Fibroblast of lung (primary cell): ENCODE data around the gene CNN3. TPM values are rescaled to one million over a fixed set of nuclear protein-coding genes. Genes with fewer than 3 reads are reported as not detected.

ENCODE experiments used
- DNase-seq, 2 donors: peaks; one replicate each; pipeline versions ENCODE4 v3.0.0 to v3.0.0-alpha.2; 2010; ENCODE audit warnings: low read depth in 2 of 2
- H2AFZ ChIP-seq: 2 replicates; pipeline ENCODE4 v1.5.1; 2012; ENCODE audit warnings: low read length, control low read depth, inconsistent platforms
- H3K27ac ChIP-seq: 2 replicates; pipeline ENCODE4 v1.5.1; 2011; ENCODE audit warnings: low read length, control low read depth; ENCODE audit not compliant: insufficient read depth
- H3K27me3 ChIP-seq: 2 replicates; pipeline ENCODE4 v1.5.1; 2011; ENCODE audit warnings: mild to moderate bottlenecking, low read length; ENCODE audit not compliant: control insufficient read depth, insufficient read depth
- H3K36me3 ChIP-seq: 2 replicates; pipeline ENCODE4 v1.5.1; 2011; ENCODE audit warnings: low read length; ENCODE audit not compliant: control insufficient read depth, insufficient read depth
- H3K4me1 ChIP-seq: 2 replicates; pipeline ENCODE4 v1.5.1; 2011; ENCODE audit warnings: low read length; ENCODE audit not compliant: control insufficient read depth, insufficient read depth; ENCODE audit errors: extremely low read depth
- H3K4me2 ChIP-seq: 2 replicates; pipeline ENCODE4 v1.5.1; 2011; ENCODE audit warnings: low read length, control low read depth; ENCODE audit not compliant: insufficient read depth; ENCODE audit errors: extremely low read depth
- H3K4me3 ChIP-seq, 4 experiments: fragments of 200-600 bp in 1 of 4; sonication (generic) in 1 of 4; replicated peaks in 1 of 4; 2 replicates each; pipeline ENCODE4 v1.5.1; 2011 to 2016; ENCODE audit warnings: low read length in 4 of 4, low read depth in 3 of 4, mild to moderate bottlenecking in 3 of 4, control low read depth in 2 of 4, inconsistent platforms in 1 of 4, mixed read lengths in 1 of 4; ENCODE audit not compliant: insufficient read depth in 1 of 4; ENCODE audit errors: control extremely low read depth in 1 of 4
- H3K79me2 ChIP-seq: 2 replicates; pipeline ENCODE4 v1.5.1; 2012; ENCODE audit warnings: mild to moderate bottlenecking, low read length, inconsistent platforms; ENCODE audit not compliant: control insufficient read depth, insufficient read depth
- H3K9ac ChIP-seq: 2 replicates; pipeline ENCODE4 v1.5.1; 2011; ENCODE audit warnings: mild to moderate bottlenecking, low read length, control low read depth; ENCODE audit not compliant: insufficient read depth
- H3K9me3 ChIP-seq: 2 replicates; pipeline ENCODE4 v1.5.1; 2012; ENCODE audit warnings: low read depth, low read length; ENCODE audit not compliant: control insufficient read depth, insufficient read depth
- H4K20me1 ChIP-seq: 2 replicates; pipeline ENCODE4 v1.5.1; 2011; ENCODE audit warnings: low read length; ENCODE audit not compliant: control insufficient read depth, insufficient read depth; ENCODE audit errors: extremely low read depth
- EZH2 ChIP-seq: IDR thresholded peaks from 2 replicates; pipeline ENCODE4 v1.5.1; 2012; ENCODE audit warnings: low read length, control low read depth, mild to moderate bottlenecking; ENCODE audit errors: missing control alignments
- polyA plus RNA-seq, 2 donors: library from polyadenylated mRNA; depleted of rRNA in 1 of 2; stranded (reverse) in 1 of 2; unstranded in 1 of 2; fragments of >200 nt; gene quantifications; 2 replicates each; pipeline ENCODE4 v1.2.1, GENCODE V29; 2011 to 2012; ENCODE audit warnings: missing spikeins in 1 of 2
- total RNA-seq: library from RNA; depleted of rRNA; stranded (reverse); fragments of >200 nt; gene quantifications from 2 replicates; pipeline ENCODE4 v1.2.1, GENCODE V29; 2014
- TF ChIP-seq, protein P1 (sequence below), 2 donors: IDR thresholded peaks in 1 of 2; conservative IDR thresholded peaks in 1 of 2; 1 replicate in 1 of 2; 2 replicates in 1 of 2; pipeline ENCODE4 v1.5.1; 2011 to 2012; ENCODE audit warnings: low read length in 2 of 2, control low read depth in 1 of 2, inconsistent platforms in 1 of 2, low read depth in 1 of 2, mild to moderate bottlenecking in 1 of 2

CNN3 gene
- total and polyA plus RNA-seq, 2 donors (not counting 1 experiment from before 2014, with no cell fraction given): 601 to 670 TPM

DNA sequence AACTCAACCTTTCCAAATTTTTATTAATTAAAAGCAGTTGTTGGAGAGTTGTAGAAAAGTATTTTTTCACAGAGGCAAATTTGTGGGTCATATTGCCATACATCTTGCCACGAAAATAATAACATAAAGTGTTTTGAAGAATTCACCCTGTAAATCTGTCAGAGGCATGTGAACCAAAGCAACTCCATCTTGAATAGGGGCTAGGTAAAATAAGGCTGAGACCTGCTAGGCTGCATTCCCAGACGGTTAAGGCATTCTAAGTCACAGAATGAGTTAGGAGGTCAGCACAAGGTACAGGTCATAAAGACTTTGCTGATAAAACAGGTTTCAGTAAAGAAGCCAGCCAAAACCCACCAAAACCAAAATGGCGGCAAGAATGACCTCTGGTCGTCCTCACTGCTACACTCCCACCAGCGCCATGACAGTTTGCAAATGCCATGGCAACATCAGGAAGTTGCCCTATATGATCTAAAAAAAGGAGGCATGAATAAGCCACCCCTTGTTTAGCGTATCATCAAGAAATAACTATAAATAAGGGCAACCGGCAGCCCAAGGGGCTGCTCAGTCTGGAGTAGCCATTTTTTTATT is 4.4 kb upstream of the CNN3 start:
- H3K9me3 ChIP-seq: no peaks in the 10 kb centered on the region
- no peak overlapping the region for H3K4me3 ChIP-seq
- H3K4me1 ChIP-seq: peaks cover 3% of the 10 kb centered on the region

DNA sequence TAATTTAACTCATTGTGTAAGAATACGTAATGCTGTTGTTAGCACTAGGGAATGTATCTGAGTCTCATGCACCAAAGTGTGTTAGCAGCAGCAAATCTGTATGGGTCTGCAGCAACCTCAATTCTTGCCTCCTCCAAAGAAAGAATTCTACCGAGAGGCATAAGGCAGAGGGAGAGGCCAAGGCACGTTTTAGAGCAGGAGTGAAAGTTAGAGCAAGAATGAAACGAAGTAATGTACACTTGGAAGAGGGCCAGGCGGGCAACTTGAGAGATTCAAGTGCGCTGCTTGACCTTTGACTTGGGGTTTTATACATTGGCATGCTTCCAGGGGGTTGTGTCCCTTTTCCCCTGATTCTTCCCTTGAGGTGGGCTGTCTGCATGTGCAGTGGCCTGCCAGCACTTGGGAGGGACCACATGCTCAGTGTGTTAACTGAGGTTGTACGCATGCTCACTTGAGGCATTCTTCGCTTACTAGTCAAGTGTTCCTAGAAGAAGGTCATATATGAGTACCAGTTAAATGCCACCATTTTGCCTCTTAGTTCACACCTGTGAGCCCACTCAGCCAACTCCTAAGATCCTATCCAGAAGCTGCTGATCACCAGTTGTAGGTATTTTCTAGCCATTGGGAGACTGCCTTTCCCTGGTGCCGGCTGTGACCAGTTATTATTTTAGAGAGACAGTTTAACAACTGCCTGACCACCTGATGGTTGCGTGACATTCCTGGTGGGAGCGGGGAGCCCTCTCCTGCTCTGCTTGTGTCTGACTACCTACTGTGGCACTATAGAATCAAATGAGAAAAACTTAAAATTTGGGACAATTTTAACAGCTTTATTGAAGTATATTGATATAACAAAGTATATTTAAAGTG is 2.7 kb upstream of the CNN3 start:
- no peak for DNase-seq
- no peaks in the 10 kb centered on the region for H4K20me1 ChIP-seq
- H2AFZ ChIP-seq: no peak overlapping the region
- no peak overlapping the region for H3K27ac ChIP-seq
- no peaks in the 10 kb centered on the region for H3K9me3 ChIP-seq
- no peak for TF ChIP-seq EZH2
- TF ChIP-seq, protein P1, sequence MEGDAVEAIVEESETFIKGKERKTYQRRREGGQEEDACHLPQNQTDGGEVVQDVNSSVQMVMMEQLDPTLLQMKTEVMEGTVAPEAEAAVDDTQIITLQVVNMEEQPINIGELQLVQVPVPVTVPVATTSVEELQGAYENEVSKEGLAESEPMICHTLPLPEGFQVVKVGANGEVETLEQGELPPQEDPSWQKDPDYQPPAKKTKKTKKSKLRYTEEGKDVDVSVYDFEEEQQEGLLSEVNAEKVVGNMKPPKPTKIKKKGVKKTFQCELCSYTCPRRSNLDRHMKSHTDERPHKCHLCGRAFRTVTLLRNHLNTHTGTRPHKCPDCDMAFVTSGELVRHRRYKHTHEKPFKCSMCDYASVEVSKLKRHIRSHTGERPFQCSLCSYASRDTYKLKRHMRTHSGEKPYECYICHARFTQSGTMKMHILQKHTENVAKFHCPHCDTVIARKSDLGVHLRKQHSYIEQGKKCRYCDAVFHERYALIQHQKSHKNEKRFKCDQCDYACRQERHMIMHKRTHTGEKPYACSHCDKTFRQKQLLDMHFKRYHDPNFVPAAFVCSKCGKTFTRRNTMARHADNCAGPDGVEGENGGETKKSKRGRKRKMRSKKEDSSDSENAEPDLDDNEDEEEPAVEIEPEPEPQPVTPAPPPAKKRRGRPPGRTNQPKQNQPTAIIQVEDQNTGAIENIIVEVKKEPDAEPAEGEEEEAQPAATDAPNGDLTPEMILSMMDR (conservative IDR thresholded peaks at IDR 0.05 in 1 of 2, IDR thresholded peaks at IDR 0.05 in 1 of 2; ENCODE audit: low read depth in 1 of 2, low read length in 2 of 2): no peak
- no peaks in the 10 kb centered on the region for H3K36me3 ChIP-seq
- peak overlapping the region; percentile 8 to 87 (median 62) for H3K4me3 ChIP-seq
- peak overlapping the region; percentile 83 for H3K4me2 ChIP-seq
- no peaks in the 10 kb centered on the region for H3K4me1 ChIP-seq
- no peaks in the 10 kb centered on the region for H3K27me3 ChIP-seq
- no peak overlapping the region for H3K9ac ChIP-seq
- H3K79me2 ChIP-seq: peaks cover 47% of the 10 kb centered on the region

More for the DNA sequence above, 4.4 kb upstream of the CNN3 start:
- no peak overlapping the region for H3K4me2 ChIP-seq
- H3K27me3 ChIP-seq: no peaks in the 10 kb centered on the region
- no peaks in the 10 kb centered on the region for H4K20me1 ChIP-seq
- TF ChIP-seq, protein P1 (conservative IDR thresholded peaks at IDR 0.05 in 1 of 2, IDR thresholded peaks at IDR 0.05 in 1 of 2; ENCODE audit: low read depth in 1 of 2, low read length in 2 of 2): no peak
- TF ChIP-seq EZH2: no peak
- H3K9ac ChIP-seq: no peak overlapping the region
- H3K36me3 ChIP-seq: no peaks in the 10 kb centered on the region
- peaks cover 29% of the 10 kb centered on the region for H3K79me2 ChIP-seq
- H2AFZ ChIP-seq: no peak overlapping the region
- no peak for DNase-seq
- H3K27ac ChIP-seq: no peak overlapping the region

DNA sequence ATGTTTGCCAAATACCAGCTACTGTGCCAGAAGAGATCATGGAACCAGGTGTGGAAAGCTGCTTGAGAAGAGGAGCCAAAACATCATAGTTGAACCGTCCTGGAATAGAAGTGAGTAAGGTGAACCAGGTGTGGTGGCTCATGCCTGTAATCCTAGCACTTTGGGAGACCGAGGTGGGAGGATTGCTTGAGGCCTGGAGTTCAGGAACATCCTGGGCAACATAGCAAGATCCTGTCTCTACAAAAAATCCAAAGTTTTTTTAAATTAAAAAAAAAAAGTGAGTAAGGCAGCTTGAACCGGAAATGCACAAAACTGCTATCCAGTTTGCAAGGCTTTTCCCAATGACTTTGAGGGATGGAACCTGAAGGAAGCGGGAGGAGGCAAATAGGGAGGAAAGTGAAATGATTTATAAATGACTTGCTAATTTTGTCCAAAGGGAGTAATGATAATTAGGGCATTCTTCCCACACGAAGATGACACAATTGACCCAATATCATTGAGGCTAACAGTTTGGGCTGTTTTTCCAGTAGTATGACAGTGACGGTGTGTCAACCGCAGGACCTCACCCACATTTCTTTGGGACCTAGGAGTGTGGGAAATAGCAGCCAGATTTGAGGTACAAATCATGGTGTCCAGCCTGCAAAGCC is 1.5 kb upstream of the CNN3 start:
- TF ChIP-seq, protein P1 (conservative IDR thresholded peaks at IDR 0.05 in 1 of 2, IDR thresholded peaks at IDR 0.05 in 1 of 2; ENCODE audit: low read depth in 1 of 2, low read length in 2 of 2): no peak
- TF ChIP-seq EZH2: no peak
- no peak overlapping the region for H2AFZ ChIP-seq
- H3K27me3 ChIP-seq: no peaks in the 10 kb centered on the region
- H3K36me3 ChIP-seq: no peaks in the 10 kb centered on the region
- H3K4me3 ChIP-seq: peak overlapping the region; percentile 62 to 87 (median 68)
- peak overlapping the region; percentile 80 for H3K27ac ChIP-seq
- peaks cover 4% of the 10 kb centered on the region for H3K4me1 ChIP-seq
- H3K4me2 ChIP-seq: peak overlapping the region; percentile 83
- no peak for DNase-seq
- no peaks in the 10 kb centered on the region for H4K20me1 ChIP-seq
- no peak overlapping the region for H3K9ac ChIP-seq
- H3K9me3 ChIP-seq: no peaks in the 10 kb centered on the region
- peaks cover 58% of the 10 kb centered on the region for H3K79me2 ChIP-seq
